GM12865 (cell line): ENCODE data around the gene E2F7.

ENCODE experiments used
- DNase-seq: peaks from one replicate; pipeline ENCODE4 v3.0.0; 2010; ENCODE audit warnings: low read depth
- H3K4me3 ChIP-seq: 2 replicates; pipeline ENCODE4 v1.5.1; 2011; ENCODE audit warnings: mild to moderate bottlenecking, low read depth, low read length, control low read depth
- TF ChIP-seq, protein P1 (sequence below): IDR thresholded peaks from 2 replicates; pipeline ENCODE4 v1.5.1; 2011; ENCODE audit warnings: low read length, control low read depth, low read depth, inconsistent platforms; ENCODE audit not compliant: insufficient read depth; ENCODE audit errors: missing control alignments

E2F7 gene, protein sequence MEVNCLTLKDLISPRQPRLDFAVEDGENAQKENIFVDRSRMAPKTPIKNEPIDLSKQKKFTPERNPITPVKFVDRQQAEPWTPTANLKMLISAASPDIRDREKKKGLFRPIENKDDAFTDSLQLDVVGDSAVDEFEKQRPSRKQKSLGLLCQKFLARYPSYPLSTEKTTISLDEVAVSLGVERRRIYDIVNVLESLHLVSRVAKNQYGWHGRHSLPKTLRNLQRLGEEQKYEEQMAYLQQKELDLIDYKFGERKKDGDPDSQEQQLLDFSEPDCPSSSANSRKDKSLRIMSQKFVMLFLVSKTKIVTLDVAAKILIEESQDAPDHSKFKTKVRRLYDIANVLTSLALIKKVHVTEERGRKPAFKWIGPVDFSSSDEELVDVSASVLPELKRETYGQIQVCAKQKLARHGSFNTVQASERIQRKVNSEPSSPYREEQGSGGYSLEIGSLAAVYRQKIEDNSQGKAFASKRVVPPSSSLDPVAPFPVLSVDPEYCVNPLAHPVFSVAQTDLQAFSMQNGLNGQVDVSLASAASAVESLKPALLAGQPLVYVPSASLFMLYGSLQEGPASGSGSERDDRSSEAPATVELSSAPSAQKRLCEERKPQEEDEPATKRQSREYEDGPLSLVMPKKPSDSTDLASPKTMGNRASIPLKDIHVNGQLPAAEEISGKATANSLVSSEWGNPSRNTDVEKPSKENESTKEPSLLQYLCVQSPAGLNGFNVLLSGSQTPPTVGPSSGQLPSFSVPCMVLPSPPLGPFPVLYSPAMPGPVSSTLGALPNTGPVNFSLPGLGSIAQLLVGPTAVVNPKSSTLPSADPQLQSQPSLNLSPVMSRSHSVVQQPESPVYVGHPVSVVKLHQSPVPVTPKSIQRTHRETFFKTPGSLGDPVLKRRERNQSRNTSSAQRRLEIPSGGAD

DNA sequence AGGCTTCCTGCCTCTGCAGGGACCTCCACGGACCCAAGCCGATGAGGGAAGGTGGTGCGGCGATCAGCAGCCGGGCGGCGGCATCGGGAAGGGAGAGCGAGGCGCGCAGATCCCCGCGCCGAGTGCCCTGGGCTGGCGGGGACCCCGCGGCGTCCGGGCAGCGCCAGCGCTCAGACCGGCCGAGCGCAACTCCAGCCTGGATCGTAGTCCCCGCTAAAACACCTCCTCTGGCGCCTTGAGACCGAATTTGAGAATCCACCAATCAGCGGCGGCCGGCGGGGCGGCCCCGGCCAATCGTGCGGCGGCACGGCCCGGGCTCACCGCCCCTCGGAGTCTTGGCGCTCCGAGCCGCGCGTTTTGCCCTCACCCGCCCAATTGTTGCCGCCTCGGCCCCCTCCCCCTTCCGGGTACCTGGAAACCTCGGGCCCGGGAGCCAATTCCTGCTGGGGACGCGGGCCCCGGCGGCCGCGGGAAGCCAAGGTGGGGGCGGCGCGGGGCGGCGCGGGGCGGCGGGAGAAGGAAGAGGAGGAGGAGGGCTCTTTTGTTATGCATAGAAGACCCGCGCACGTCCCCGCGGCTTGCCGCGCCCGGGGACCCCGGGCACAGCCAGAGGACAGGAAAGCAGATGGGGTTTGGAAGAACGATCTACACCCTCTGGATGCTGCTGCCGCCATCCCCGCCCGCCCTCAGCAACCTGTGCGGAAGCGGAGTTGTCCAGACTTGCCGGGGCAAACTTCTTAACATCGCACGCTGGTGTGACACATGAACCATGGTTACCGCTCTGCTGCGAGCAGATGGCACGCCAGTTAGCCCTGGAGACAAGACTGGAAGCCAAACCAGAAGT, at the start of gene E2F7:
E2F7 (minus strand) TSS at position 209 of the 844 bp plus-strand sequence. CDS start 934 bp downstream, outside the sequence.
- TF ChIP-seq, protein P1, sequence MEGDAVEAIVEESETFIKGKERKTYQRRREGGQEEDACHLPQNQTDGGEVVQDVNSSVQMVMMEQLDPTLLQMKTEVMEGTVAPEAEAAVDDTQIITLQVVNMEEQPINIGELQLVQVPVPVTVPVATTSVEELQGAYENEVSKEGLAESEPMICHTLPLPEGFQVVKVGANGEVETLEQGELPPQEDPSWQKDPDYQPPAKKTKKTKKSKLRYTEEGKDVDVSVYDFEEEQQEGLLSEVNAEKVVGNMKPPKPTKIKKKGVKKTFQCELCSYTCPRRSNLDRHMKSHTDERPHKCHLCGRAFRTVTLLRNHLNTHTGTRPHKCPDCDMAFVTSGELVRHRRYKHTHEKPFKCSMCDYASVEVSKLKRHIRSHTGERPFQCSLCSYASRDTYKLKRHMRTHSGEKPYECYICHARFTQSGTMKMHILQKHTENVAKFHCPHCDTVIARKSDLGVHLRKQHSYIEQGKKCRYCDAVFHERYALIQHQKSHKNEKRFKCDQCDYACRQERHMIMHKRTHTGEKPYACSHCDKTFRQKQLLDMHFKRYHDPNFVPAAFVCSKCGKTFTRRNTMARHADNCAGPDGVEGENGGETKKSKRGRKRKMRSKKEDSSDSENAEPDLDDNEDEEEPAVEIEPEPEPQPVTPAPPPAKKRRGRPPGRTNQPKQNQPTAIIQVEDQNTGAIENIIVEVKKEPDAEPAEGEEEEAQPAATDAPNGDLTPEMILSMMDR, result no peak
- H3K4me3 ChIP-seq, result peak within 1 kb of the TSS; percentile 99
- DNase-seq, result peak; percentile 94

DNA sequence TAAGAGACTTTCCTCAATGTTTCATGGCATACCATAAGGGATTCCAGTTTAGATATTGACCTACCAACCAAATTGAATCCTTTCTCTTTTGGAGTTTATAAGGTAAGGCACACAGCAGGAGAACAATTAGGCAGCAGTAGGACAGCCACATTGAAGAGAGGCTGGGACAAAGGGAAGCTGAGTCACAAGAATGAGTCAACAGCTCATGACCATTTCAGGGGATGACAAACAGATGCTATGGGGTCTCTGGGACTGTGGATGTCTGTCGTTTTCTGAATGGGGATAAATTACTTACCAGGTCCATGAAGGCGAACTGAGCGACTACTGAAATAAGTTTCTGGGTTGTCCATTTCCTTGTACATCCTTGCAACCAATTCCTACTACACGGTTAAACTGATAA, 48.6 kb upstream of the E2F7 start:
- DNase-seq, result no peak
- no peak overlapping the region for H3K4me3 ChIP-seq
- TF ChIP-seq, protein P1, result no peak

DNA sequence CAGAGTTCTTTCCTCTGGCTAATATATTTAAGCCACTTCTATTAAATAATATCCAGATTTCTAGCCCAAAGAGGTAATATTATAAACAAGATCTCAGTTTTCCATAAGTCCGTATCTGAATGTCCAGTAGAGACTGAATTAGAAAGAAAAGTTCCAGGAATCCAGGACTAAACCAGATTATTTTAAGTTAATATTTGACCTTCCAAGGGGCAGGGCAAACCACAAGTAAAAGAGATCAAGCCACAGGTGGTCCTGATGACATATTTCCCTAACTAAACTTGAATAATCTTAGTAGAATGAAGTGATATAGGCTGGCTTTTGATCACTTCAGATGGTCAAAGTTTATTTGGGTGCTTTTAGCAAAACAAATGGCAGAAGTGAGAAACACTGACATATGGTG, 43.3 kb upstream of the E2F7 start:
- no peak for DNase-seq
- TF ChIP-seq, protein P1, result no peak
- no peak overlapping the region for H3K4me3 ChIP-seq

DNA sequence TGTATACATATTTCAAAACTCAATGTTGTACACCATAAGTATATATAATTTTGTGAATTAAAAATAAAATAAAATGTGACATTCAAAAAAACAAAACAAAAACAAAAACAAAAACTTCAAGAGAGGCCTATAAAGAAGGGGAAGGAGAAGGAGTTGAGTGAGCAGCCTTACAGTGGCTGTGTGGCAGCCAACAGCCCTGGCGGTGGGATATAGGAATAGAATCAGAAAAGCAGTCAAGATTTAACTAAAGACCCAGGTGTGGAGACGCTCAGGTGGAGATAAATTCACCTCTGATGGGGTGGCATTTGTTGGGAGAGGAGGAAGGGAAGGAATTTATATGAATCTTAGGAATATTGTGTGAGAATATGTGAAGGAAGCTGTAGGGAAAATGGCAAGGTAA, 41.8 kb upstream of the E2F7 start:
- no peak for DNase-seq
- TF ChIP-seq, protein P1, result no peak
- H3K4me3 ChIP-seq, result no peak overlapping the region

DNA sequence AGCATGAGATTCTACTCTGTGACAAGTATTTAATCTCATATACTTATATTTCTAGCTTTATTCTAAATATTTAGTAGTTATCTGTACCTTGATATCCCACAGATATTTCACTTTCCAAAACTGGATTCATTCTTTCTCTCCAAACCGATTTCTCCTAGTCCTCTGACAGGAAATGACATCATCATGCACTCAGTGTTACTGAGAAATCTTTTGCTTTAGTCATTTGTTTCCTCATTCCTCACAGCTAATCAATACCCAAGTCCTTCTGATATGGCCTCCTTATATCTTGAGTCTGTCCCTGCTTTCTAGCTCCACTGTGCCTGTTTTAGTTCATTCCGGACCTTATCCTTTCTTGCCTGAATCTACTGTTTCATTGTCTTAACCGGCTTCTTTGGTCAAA, 39.4 kb upstream of the E2F7 start:
- TF ChIP-seq, protein P1, result no peak
- DNase-seq, result no peak
- no peak overlapping the region for H3K4me3 ChIP-seq

DNA sequence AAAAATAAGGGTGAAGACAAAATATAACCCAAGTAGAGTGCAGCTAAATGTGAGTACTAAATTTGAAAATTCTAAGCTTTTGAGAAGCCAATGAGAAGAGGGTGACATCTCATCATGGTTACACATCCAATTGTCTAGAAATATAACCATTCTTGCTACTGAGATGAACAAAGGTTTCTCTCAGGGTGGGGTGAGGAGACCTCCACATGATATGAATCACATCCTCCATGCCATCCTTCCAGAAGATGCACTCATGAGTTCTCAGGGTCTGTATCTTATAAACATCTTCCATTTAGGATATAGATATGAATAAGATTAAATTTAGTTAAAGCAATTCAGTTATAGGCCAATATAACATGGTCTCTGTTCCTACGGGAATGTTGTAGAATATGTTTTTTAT, 38.9 kb upstream of the E2F7 start:
- no peak overlapping the region for H3K4me3 ChIP-seq
- TF ChIP-seq, protein P1, result no peak
- no peak for DNase-seq
